Stimulated activated CD8-positive, alpha-beta memory T cell treated with anti-CD3 and anti-CD28 coated beads, Interleukin-7, amount 100 ng/mL, for 48 hours (primary cell): ENCODE data around the gene NOP9.
"Not testable (repeated sequence)": the region's sequence is repeated elsewhere in the genome, so short reads cannot be mapped to it uniquely, and the experiment has no call there.

Source experiments
- DNase-seq, 2 donors: peaks; one replicate each; pipeline ENCODE4 v3.0.0-alpha.2; 2020; ENCODE audit warnings: low read depth in 1 of 2; ENCODE audit errors: extremely low read depth in 1 of 2

Gene NOP9

GRCh38 chr14:24323341-24323740 is 23.7 kb downstream of the NOP9 start:
- DNase-seq: no peak

GRCh38 chr14:24324024-24324423 is 24.4 kb downstream of the NOP9 start:
- DNase-seq: no peak

GRCh38 chr14:24325041-24325530 is 25.4 kb downstream of the NOP9 start:
- DNase-seq: no peak

GRCh38 chr14:24325963-24326362 is 26.3 kb downstream of the NOP9 start:
- no peak for DNase-seq

GRCh38 chr14:24327303-24327702 is 27.7 kb downstream of the NOP9 start:
- DNase-seq: no peak

- DNase-seq: not testable (repeated sequence)
These were observed 28.3 kb downstream of the NOP9 start for GRCh38 chr14:24327914-24328313.

- no peak for DNase-seq
These were observed 29.5 kb downstream of the NOP9 start for GRCh38 chr14:24329073-24329663.

GRCh38 chr14:24329736-24330135 is 30.1 kb downstream of the NOP9 start:
- peak; percentile 39 to 66 for DNase-seq

GRCh38 chr14:24330973-24331674 is 31.5 kb downstream of the NOP9 start:
- no peak for DNase-seq

GRCh38 chr14:24331731-24332267 is 32.1 kb downstream of the NOP9 start:
- no peak for DNase-seq

GRCh38 chr14:24332268-24332993 is 32.8 kb downstream of the NOP9 start:
- DNase-seq: peak; percentile 51 to 79

GRCh38 chr14:24334431-24335291 is 35.0 kb downstream of the NOP9 start, which contains the start of gene ADCY4:
Gene ADCY4, minus strand, starts transcription at chr14:24335071. Its CDS starts 419 bp downstream, at chr14:24334652.
- no peak for DNase-seq

GRCh38 chr14:24335461-24336171 is 36.0 kb downstream of the NOP9 start:
- DNase-seq: no peak

GRCh38 chr14:24337144-24337823 is 37.6 kb downstream of the NOP9 start:
- no peak for DNase-seq

- no peak for DNase-seq
These were observed 38.1 kb downstream of the NOP9 start for GRCh38 chr14:24337824-24338175.

- no peak for DNase-seq
These were observed 39.2 kb downstream of the NOP9 start for GRCh38 chr14:24338843-24339242.

GRCh38 chr14:24339284-24340151 is 39.9 kb downstream of the NOP9 start, which contains the start of gene RIPK3:
Gene RIPK3, minus strand, starts transcription at chr14:24339991. Its CDS starts 165 bp downstream, at chr14:24339826.
- DNase-seq: peak in 1 of 2 donors; percentile 50

GRCh38 chr14:24340606-24341005 is 41.0 kb downstream of the NOP9 start:
- DNase-seq: no peak
